RKO (cell line): ENCODE data around the gene TMEM59.

Experiments used
- DNase-seq: peaks from one replicate; pipeline ENCODE4 v3.0.0-alpha.2; 2016; ENCODE audit warnings: low spot score

Gene TMEM59

DNA sequence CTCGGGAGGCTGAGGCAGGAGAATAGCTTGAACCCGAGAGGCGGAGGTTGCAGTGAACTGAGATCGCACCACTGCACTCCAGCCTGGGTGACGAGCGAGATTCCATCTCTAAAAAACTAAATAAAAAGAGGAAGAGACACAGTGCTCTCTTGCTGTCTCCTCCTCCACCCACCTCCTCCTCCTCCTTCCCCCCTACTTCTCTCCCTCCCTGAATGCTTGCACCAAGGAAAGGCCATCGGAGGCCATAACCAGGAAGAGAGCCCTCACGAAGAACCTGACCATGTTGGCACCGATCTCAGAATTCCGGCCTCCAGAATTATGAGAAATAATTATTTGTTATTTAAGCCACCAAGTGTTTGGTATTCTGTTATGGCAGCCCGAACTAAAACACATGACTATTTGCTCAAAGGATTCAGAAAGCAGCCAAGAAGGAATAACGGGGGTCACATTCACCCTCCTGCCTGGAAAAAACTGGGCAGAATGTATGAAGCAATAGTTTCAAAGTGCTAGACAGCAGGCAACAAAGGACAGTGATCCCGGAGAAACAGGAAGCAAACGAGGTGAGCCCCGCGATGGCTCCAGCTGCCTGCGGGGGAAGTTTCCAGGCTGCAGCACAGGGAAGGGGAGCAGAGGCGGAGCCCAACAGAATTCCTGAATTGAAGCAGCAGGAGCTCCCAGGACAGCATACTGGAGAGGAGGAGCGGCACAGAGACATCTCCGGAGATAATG is 70.8 kb downstream of the TMEM59 start:
- DNase-seq: no peak

DNA sequence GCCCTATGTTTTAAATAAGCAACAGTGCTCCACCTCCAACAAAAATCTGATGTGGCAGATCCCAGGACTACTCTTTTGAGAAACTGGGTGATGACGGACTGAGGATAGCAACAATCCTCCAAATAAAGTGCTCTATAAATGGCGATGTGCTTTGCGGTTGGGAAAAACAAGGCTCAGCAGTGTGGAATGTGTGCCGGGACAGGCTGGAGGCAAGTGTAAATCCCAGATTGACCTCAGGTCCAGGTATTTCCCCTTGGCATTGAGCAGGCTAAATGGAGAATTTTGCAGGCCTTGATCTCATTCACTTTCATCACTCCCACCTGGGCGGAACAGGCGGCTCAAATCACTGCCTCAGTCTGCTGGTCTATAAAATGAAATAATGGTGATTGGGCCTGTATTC is 71.8 kb downstream of the TMEM59 start:
- DNase-seq: no peak

DNA sequence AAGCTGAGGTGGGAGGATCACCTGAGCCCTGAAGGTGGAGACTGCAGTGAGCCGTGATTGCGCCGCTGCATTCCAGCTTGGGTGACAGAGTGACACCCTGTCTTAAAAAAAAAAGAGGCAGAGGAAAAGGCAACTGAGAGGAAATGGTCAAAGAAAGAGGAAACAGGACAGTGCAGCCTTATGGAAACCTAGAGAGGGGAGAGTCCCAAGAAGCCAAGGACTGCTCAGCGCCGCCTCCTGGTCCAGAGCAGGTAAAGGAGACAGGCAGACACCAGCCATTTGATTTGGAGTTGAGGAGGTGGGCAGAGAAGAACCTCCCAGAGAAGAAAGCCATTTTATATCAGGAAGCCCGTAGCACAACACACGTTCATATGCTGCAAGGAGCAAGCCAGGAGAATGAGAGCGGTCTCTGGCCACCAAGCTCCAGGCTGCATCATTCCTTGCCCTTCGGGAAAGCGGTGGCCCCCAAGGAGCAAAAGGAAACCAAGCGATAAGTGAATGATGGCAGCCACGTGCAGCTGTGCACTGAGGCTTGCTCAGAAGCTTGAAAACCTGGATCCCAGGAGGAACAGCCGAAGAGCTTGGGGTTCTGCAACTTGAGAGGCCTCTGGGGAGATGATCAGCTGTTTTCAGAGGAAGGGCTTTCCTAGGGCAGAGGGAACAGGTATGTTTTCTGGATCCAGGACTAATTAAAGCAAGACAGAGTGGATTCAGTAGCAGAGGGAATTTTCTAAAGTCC is 73.1 kb downstream of the TMEM59 start:
- no peak for DNase-seq
